HG02852 (cell line): ENCODE measurements around the gene SLC25A26.
"Not testable (repeated sequence)": the region's sequence is repeated elsewhere in the genome, so short reads cannot be mapped to it uniquely, and the experiment has no call there.

ENCODE experiments used
- ATAC-seq: cut with Tn5 transposase; IDR thresholded peaks from one replicate; pipeline ENCODE4 v1.9.1; 2021; ENCODE audit warnings: mild to moderate bottlenecking, moderate library complexity; ENCODE audit not compliant: unreplicated experiment

Gene SLC25A26

GRCh38 chr3:66267906-66268305, 47.1 kb downstream of the SLC25A26 start:
- ATAC-seq, result no peak

GRCh38 chr3:66268864-66269263, 48.1 kb downstream of the SLC25A26 start:
- ATAC-seq, result no peak

GRCh38 chr3:66269411-66269810, 48.6 kb downstream of the SLC25A26 start:
- ATAC-seq, result no peak

GRCh38 chr3:66270288-66270687, 49.5 kb downstream of the SLC25A26 start:
- ATAC-seq, result no peak

- no peak for ATAC-seq
Measured at GRCh38 chr3:66270701-66271100, 49.9 kb downstream of the SLC25A26 start.

GRCh38 chr3:66271231-66271630, 50.4 kb downstream of the SLC25A26 start:
- no peak for ATAC-seq

- no peak for ATAC-seq
Measured at GRCh38 chr3:66272016-66272415, 51.2 kb downstream of the SLC25A26 start.

GRCh38 chr3:66274837-66275236, 54.0 kb downstream of the SLC25A26 start:
- ATAC-seq, result not testable (repeated sequence)

- ATAC-seq, result no peak
Measured at GRCh38 chr3:66276705-66277274, 56.0 kb downstream of the SLC25A26 start.

GRCh38 chr3:66279168-66279567, 58.4 kb downstream of the SLC25A26 start:
- ATAC-seq, result no peak

GRCh38 chr3:66280304-66280703, 59.5 kb downstream of the SLC25A26 start:
- ATAC-seq, result no peak

GRCh38 chr3:66291922-66292321, 71.1 kb downstream of the SLC25A26 start:
- not testable (repeated sequence) for ATAC-seq

- ATAC-seq, result no peak
Measured at GRCh38 chr3:66297260-66297873, 76.6 kb downstream of the SLC25A26 start.

GRCh38 chr3:66297900-66298299, 77.1 kb downstream of the SLC25A26 start:
- ATAC-seq, result no peak

GRCh38 chr3:66298591-66298990, 77.8 kb downstream of the SLC25A26 start:
- ATAC-seq, result no peak

GRCh38 chr3:66299085-66299484, 78.3 kb downstream of the SLC25A26 start:
- not testable (repeated sequence) for ATAC-seq

GRCh38 chr3:66299891-66300290, 79.1 kb downstream of the SLC25A26 start:
- ATAC-seq, result no peak

GRCh38 chr3:66302288-66302687, 81.5 kb downstream of the SLC25A26 start:
- ATAC-seq, result peak; percentile 53

GRCh38 chr3:66303491-66303901, 82.7 kb downstream of the SLC25A26 start:
- peak; percentile 62 for ATAC-seq

- ATAC-seq, result peak; percentile 39
Measured at GRCh38 chr3:66304293-66304692, 83.5 kb downstream of the SLC25A26 start.

GRCh38 chr3:66306086-66306485, 85.3 kb downstream of the SLC25A26 start:
- ATAC-seq, result not testable (repeated sequence)

- not testable (repeated sequence) for ATAC-seq
Measured at GRCh38 chr3:66306991-66307390, 86.2 kb downstream of the SLC25A26 start.

- no peak for ATAC-seq
Measured at GRCh38 chr3:66312039-66312438, 91.2 kb downstream of the SLC25A26 start.
